Ovary (tissue), 3 donors: ENCODE results near the gene YKT6.

Source experiments
- CTCF ChIP-seq, 3 donors: fragments of 450-650 bp in 2 of 3; fragments of 200-600 bp in 1 of 3; IDR thresholded peaks; one replicate each; pipeline versions ENCODE4 v1.5.1 to v1.8.0; 2016 to 2022; ENCODE audit warnings: antibody characterized with exemption in 3 of 3, mild to moderate bottlenecking in 1 of 3
- EP300 ChIP-seq: sonication (generic); formaldehyde crosslinking; IDR thresholded peaks from one replicate; pipeline ENCODE4 v1.6.1; 2017; ENCODE audit warnings: antibody characterized with exemption
- POLR2A ChIP-seq: fragments of 450-650 bp; IDR thresholded peaks from one replicate; pipeline ENCODE4 v1.6.1; 2017; ENCODE audit warnings: antibody characterized with exemption, mild to moderate bottlenecking, moderate library complexity
- donor health status: DM: no; HTN: no; CAD: no.

GRCh38 chr7:44213206-44213876, 12.6 kb downstream of the YKT6 start:
- no peak for TF ChIP-seq CTCF (IDR thresholded peaks at IDR 0.05)
- no peak for TF ChIP-seq POLR2A
- TF ChIP-seq EP300, result no peak
